SK-N-SH treated with all-trans-retinoic acid at 6 μM for 48 hours (cell line): ENCODE data around the gene GOLGA3.

Source experiments
- ATAC-seq: fragments of 200-7000 bp; cut with Tn5 transposase; 3 replicates; pipeline ENCODE4 v1.9.1; 2020; ENCODE audit warnings: mild to moderate bottlenecking, moderate library complexity
- ARNTL ChIP-seq: fragments of 450-650 bp; formaldehyde crosslinking; IDR thresholded peaks from 2 replicates; pipeline ENCODE4 v1.5.0; 2020; ENCODE audit warnings: low read depth, mild to moderate bottlenecking, moderate library complexity, borderline replicate concordance
- CREB5 ChIP-seq: fragments of 250-450 bp; sonication (Bioruptor Pico); IDR thresholded peaks from 2 replicates; pipeline ENCODE4 v1.5.1; 2020; ENCODE audit warnings: low read depth, mild to moderate bottlenecking, moderate library complexity
- CSRNP3 ChIP-seq: fragments of 250-450 bp; sonication (Bioruptor Pico); IDR thresholded peaks from 2 replicates; pipeline ENCODE4 v1.5.1; 2021; ENCODE audit warnings: mild to moderate bottlenecking, moderate library complexity
- ESRRG ChIP-seq: fragments of 250-450 bp; sonication (Bioruptor Pico); IDR thresholded peaks from 2 replicates; pipeline ENCODE4 v1.6.1; 2021; ENCODE audit warnings: mild to moderate bottlenecking
- GLIS3 ChIP-seq: fragments of 250-450 bp; sonication (Bioruptor Pico); IDR thresholded peaks from 2 replicates; pipeline ENCODE4 v1.5.0; 2020; ENCODE audit warnings: mild to moderate bottlenecking, moderate library complexity
- ISL1 ChIP-seq: fragments of 250-450 bp; sonication (Bioruptor Pico); IDR thresholded peaks from 2 replicates; pipeline ENCODE4 v2.1.2; 2022; ENCODE audit warnings: mild to moderate bottlenecking, moderate library complexity
- OSR1 ChIP-seq: fragments of 250-450 bp; sonication (Bioruptor Pico); IDR thresholded peaks from 2 replicates; pipeline ENCODE4 v1.8.0; 2022; ENCODE audit warnings: moderate library complexity, mild to moderate bottlenecking, inconsistent platforms
- PATZ1 ChIP-seq: fragments of 250-450 bp; sonication (Bioruptor Pico); IDR thresholded peaks from 2 replicates; pipeline ENCODE4 v1.8.0; 2020; ENCODE audit warnings: mild to moderate bottlenecking, moderate library complexity, borderline replicate concordance
- POU6F1 ChIP-seq: fragments of 250-450 bp; sonication (Bioruptor Pico); IDR thresholded peaks from 2 replicates; pipeline ENCODE4 v1.8.0; 2021; ENCODE audit warnings: low read depth, mild to moderate bottlenecking, moderate library complexity, borderline replicate concordance
- PPARA ChIP-seq: fragments of 250-450 bp; sonication (Bioruptor Pico); IDR thresholded peaks from 2 replicates; pipeline ENCODE4 v1.5.0; 2020; ENCODE audit warnings: mild to moderate bottlenecking, borderline replicate concordance
- RARB ChIP-seq: fragments of 250-450 bp; sonication (Bioruptor Pico); IDR thresholded peaks from 2 replicates; pipeline ENCODE4 v1.8.0; 2021; ENCODE audit warnings: mild to moderate bottlenecking, moderate library complexity
- SNAI2 ChIP-seq: fragments of 250-450 bp; sonication (Bioruptor Pico); IDR thresholded peaks from 2 replicates; pipeline ENCODE4 v1.5.0; 2020; ENCODE audit warnings: mild to moderate bottlenecking, moderate library complexity
- TCF4 ChIP-seq: fragments of 250-450 bp; sonication (Bioruptor Pico); IDR thresholded peaks from 2 replicates; pipeline ENCODE4 v1.8.0; 2021; ENCODE audit warnings: mild to moderate bottlenecking, moderate library complexity, borderline replicate concordance
- TSHZ2 ChIP-seq: fragments of 250-450 bp; sonication (Bioruptor Pico); IDR thresholded peaks from 2 replicates; pipeline ENCODE4 v1.5.0; 2020; ENCODE audit warnings: mild to moderate bottlenecking, moderate library complexity
- ZC3H10 ChIP-seq: fragments of 250-450 bp; sonication (Bioruptor Pico); IDR thresholded peaks from 2 replicates; pipeline ENCODE4 v1.5.1; 2021; ENCODE audit warnings: mild to moderate bottlenecking, moderate library complexity
- ZFP3 ChIP-seq: fragments of 250-450 bp; sonication (Bioruptor Pico); IDR thresholded peaks from 2 replicates; pipeline ENCODE4 v1.5.0; 2020; ENCODE audit warnings: mild to moderate bottlenecking, moderate library complexity
- ZFP30 ChIP-seq: fragments of 450-650 bp; formaldehyde crosslinking; IDR thresholded peaks from 2 replicates; pipeline ENCODE4 v1.5.0; 2022; ENCODE audit warnings: mild to moderate bottlenecking, moderate library complexity
- ZNF565 ChIP-seq: fragments of 450-650 bp; formaldehyde crosslinking; conservative IDR thresholded peaks from 2 replicates; pipeline ENCODE4 v1.5.0; 2020; ENCODE audit warnings: low read depth, mild to moderate bottlenecking, moderate library complexity
- ZNF70 ChIP-seq: fragments of 450-650 bp; formaldehyde crosslinking; IDR thresholded peaks from 2 replicates; pipeline ENCODE4 v1.5.0; 2020; ENCODE audit warnings: mild to moderate bottlenecking, moderate library complexity
- ZNF8 ChIP-seq: fragments of 450-650 bp; formaldehyde crosslinking; IDR thresholded peaks from 2 replicates; pipeline ENCODE4 v1.5.0; 2020; ENCODE audit warnings: mild to moderate bottlenecking, moderate library complexity

Gene GOLGA3

GRCh38 chr12:132841151-132841550, 12.5 kb upstream of the GOLGA3 start:
- ATAC-seq, result no peak

GRCh38 chr12:132840536-132840935, 11.9 kb upstream of the GOLGA3 start:
- no peak for ATAC-seq

More at GRCh38 chr12:132841151-132841550, 12.5 kb upstream of the GOLGA3 start:
- TF ChIP-seq ZFP3 (CRISPR knock-in tag), result no peak
- TF ChIP-seq POU6F1 (CRISPR knock-in tag), result no peak
- no peak for TF ChIP-seq OSR1
- no peak for TF ChIP-seq RARB
- no peak for TF ChIP-seq TCF4 (CRISPR knock-in tag)
- TF ChIP-seq SNAI2 (CRISPR knock-in tag), result no peak
- TF ChIP-seq GLIS3, result no peak
- no peak for TF ChIP-seq ISL1 (CRISPR knock-in tag)
- TF ChIP-seq ZNF8 (CRISPR knock-in tag), result no peak
- TF ChIP-seq, all 23 proteins: peak for 0

More at GRCh38 chr12:132840536-132840935, 11.9 kb upstream of the GOLGA3 start:
- TF ChIP-seq PATZ1 (CRISPR knock-in tag) (no peak), CREB5 (CRISPR knock-in tag) (no peak), OSR1 (no peak), CSRNP3 (CRISPR knock-in tag) (no peak), PPARA (CRISPR knock-in tag) (no peak), ZNF70 (no peak), ARNTL (no peak), TSHZ2 (no peak), ESRRG (CRISPR knock-in tag) (no peak), GLIS3 (no peak), ZFP30 (CRISPR knock-in tag) (no peak), ZC3H10 (CRISPR knock-in tag) (no peak), ZFP3 (CRISPR knock-in tag) (no peak), ZNF565 (no peak)
- TF ChIP-seq, all 23 proteins: peak for 0
